Liver (tissue), 9 donors: ENCODE results near the gene TMEM53. TPM values are rescaled to one million over a fixed set of nuclear protein-coding genes. Genes with fewer than 3 reads are reported as not detected.
A peak's percentile ranks its signal among the peaks of the same experiment; 100 is the strongest.

Experiments used
- DNase-seq: peaks from one replicate; pipeline ENCODE4 v3.0.0-alpha.2; 2017; ENCODE audit warnings: low spot score
- H3K27ac ChIP-seq, 2 donors: one replicate each; pipeline ENCODE4 v1.7.0; 2013; ENCODE audit warnings: inconsistent platforms in 2 of 2, low read length in 2 of 2, control low read depth in 1 of 2, low read depth in 1 of 2, mild to moderate bottlenecking in 1 of 2
- H3K27me3 ChIP-seq, 4 donors: one replicate each; pipeline versions ENCODE4 v1.6.1 to v1.7.0; 2013; ENCODE audit warnings: low read length in 3 of 4, inconsistent platforms in 1 of 4, mild to moderate bottlenecking in 1 of 4, moderate library complexity in 1 of 4; ENCODE audit not compliant: control insufficient read depth in 4 of 4, insufficient read depth in 4 of 4
- H3K36me3 ChIP-seq, 4 donors: one replicate each; pipeline versions ENCODE4 v1.6.1 to v1.7.0; 2013; ENCODE audit warnings: low read length in 3 of 4, mild to moderate bottlenecking in 3 of 4, low read depth in 1 of 4, moderate library complexity in 1 of 4; ENCODE audit not compliant: control insufficient read depth in 4 of 4, insufficient read depth in 3 of 4
- H3K4me1 ChIP-seq, 4 donors: one replicate each; pipeline versions ENCODE4 v1.6.1 to v1.7.0; 2013; ENCODE audit warnings: low read length in 3 of 4, mild to moderate bottlenecking in 3 of 4, moderate library complexity in 1 of 4; ENCODE audit not compliant: control insufficient read depth in 4 of 4, insufficient read depth in 4 of 4
- H3K4me3 ChIP-seq, 3 donors: one replicate each; pipeline versions ENCODE4 v1.6.1 to v1.7.0; 2013; ENCODE audit warnings: low read length in 3 of 3, control low read depth in 1 of 3, low read depth in 1 of 3, mild to moderate bottlenecking in 1 of 3
- H3K9ac ChIP-seq, 2 donors: one replicate each; pipeline ENCODE4 v1.7.0; 2013; ENCODE audit warnings: low read length in 2 of 2, mild to moderate bottlenecking in 2 of 2, moderate library complexity in 2 of 2, control low read depth in 1 of 2, low read depth in 1 of 2
- H3K9me3 ChIP-seq, 4 donors: one replicate each; pipeline versions ENCODE4 v1.6.1 to v1.7.0; 2013; ENCODE audit warnings: low read length in 3 of 4; ENCODE audit not compliant: control insufficient read depth in 4 of 4
- EGR1 ChIP-seq, 2 donors: IDR thresholded peaks; 2 replicates each; pipeline ENCODE4 v1.6.1; 2016 to 2018; ENCODE audit warnings: antibody characterized with exemption in 2 of 2, low read depth in 2 of 2
- FOXA1 ChIP-seq: IDR thresholded peaks from 2 replicates; pipeline ENCODE4 v1.6.1; 2016; ENCODE audit warnings: antibody characterized with exemption
- FOXA2 ChIP-seq: IDR thresholded peaks from 2 replicates; pipeline ENCODE4 v1.6.1; 2016; ENCODE audit warnings: antibody characterized with exemption
- HNF4A ChIP-seq, 2 donors: conservative IDR thresholded peaks; 2 replicates each; pipeline ENCODE4 v1.6.1; 2016; ENCODE audit warnings: antibody characterized with exemption in 2 of 2, mild to moderate bottlenecking in 2 of 2
- HNF4G ChIP-seq: IDR thresholded peaks from 2 replicates; pipeline ENCODE4 v1.6.1; 2016; ENCODE audit warnings: antibody characterized with exemption
- JUND ChIP-seq, 2 donors: IDR thresholded peaks; 2 replicates each; pipeline ENCODE4 v1.6.1; 2016; ENCODE audit warnings: antibody characterized with exemption in 2 of 2
- NR2F2 ChIP-seq: IDR thresholded peaks from 2 replicates; pipeline ENCODE4 v1.6.1; 2016; ENCODE audit warnings: antibody characterized with exemption
- RAD21 ChIP-seq, 2 donors: IDR thresholded peaks; 2 replicates each; pipeline ENCODE4 v1.6.1; 2016; ENCODE audit warnings: antibody characterized with exemption in 2 of 2, mild to moderate bottlenecking in 2 of 2
- RXRA ChIP-seq, 2 donors: IDR thresholded peaks; 2 replicates each; pipeline ENCODE4 v1.6.1; 2017 to 2018; ENCODE audit warnings: antibody characterized with exemption in 2 of 2, mild to moderate bottlenecking in 1 of 2
- SP1 ChIP-seq: IDR thresholded peaks from 2 replicates; pipeline ENCODE4 v1.6.1; 2018; ENCODE audit warnings: antibody characterized with exemption, mild to moderate bottlenecking
- TAF1 ChIP-seq: conservative IDR thresholded peaks from 2 replicates; pipeline ENCODE4 v1.6.1; 2016; ENCODE audit warnings: antibody characterized with exemption, mild to moderate bottlenecking
- YY1 ChIP-seq: IDR thresholded peaks from 2 replicates; pipeline ENCODE4 v1.6.1; 2016; ENCODE audit warnings: antibody characterized with exemption, mild to moderate bottlenecking
- ZBTB33 ChIP-seq: IDR thresholded peaks from 2 replicates; pipeline ENCODE4 v1.6.1; 2016; ENCODE audit warnings: antibody characterized with exemption
- WGBS: extraction: QIAGEN DNeasy Blood & Tissue Kit; methylation state at CpG from one replicate; pipeline ENCODE4 v1.1.7; 2013; 5-methylcytosine and 5-hydroxymethylcytosine counted together
- polyA plus RNA-seq, 2 donors: library from polyadenylated mRNA; stranded (reverse) in 1 of 2; unstranded in 1 of 2; fragments of 200-250 nt in 1 of 2; fragments of >200 nt in 1 of 2; fragmentation: Nextera tagmentation in 1 of 2; extraction: Ambion mirVana in 1 of 2; gene quantifications; one replicate each; pipeline versions ENCODE4 v1.2.1 to v1.2.3, GENCODE V29; 2013 to 2015
- total RNA-seq, 2 donors: library from RNA; depleted of rRNA; stranded (reverse); fragments of >200 nt; gene quantifications; one replicate each; pipeline ENCODE4 v1.2.3, GENCODE V29; 2014
- TF ChIP-seq, protein P1 (sequence below): IDR thresholded peaks from 2 replicates; pipeline ENCODE4 v1.6.1; 2016; ENCODE audit warnings: antibody characterized with exemption, mild to moderate bottlenecking
- TF ChIP-seq, protein P2 (sequence below): IDR thresholded peaks from 2 replicates; pipeline ENCODE4 v1.6.1; 2016; ENCODE audit warnings: antibody characterized with exemption
- TF ChIP-seq, protein P3 (sequence below): fragments of 150-350 bp; IDR thresholded peaks from 2 replicates; pipeline ENCODE4 v1.5.1; 2017; ENCODE audit warnings: improper control_type of control experiment, low read depth, low read length; ENCODE audit not compliant: missing input control
- TF ChIP-seq, protein P4 (sequence below): IDR thresholded peaks from 2 replicates; pipeline ENCODE4 v1.6.1; 2016; ENCODE audit warnings: antibody characterized with exemption
- donor health status: healthy.
- donor health status: healthy.
- donor health status: healthy.
- donor health status: healthy.
- donor health status: healthy.

Gene TMEM53
- total and polyA plus RNA-seq, 4 donors, result 9.9 to 89.2 (median 29.4) TPM

DNA sequence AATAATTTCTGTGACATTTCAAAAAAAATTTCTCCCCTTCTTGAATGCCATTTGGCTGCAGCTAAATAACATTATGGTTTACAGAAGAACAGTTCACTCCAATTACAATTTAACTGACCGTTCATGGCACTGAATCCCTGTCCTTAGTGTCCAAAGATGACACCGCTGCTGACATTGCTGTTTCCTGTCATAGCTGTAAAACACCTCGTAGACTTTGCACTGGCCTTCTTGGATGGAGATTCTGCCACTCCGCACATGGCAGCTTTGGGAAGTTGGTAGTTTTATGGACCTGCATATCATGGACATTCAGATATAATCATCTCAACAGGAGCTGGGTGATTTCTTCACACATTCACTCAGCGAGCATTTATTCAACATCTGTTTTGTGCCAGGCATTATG lies 5.2 kb upstream of the TMEM53 start:
- peak overlapping the region; percentile 89 to 99 for H3K27ac ChIP-seq
- TF ChIP-seq JUND (IDR thresholded peaks at IDR 0.05) (peak in 1 of 2 donors; percentile 6), NR2F2 (no peak), SP1 (peak; percentile 83), FOXA1 (no peak), YY1 (peak; percentile 74), ZBTB33 (peak; percentile 35), HNF4G (peak; percentile 71), FOXA2 (no peak), HNF4A (conservative IDR thresholded peaks at IDR 0.05) (peak; percentile 91), RXRA (IDR thresholded peaks at IDR 0.05) (peak; percentile 75 to 78), RAD21 (IDR thresholded peaks at IDR 0.05) (peak in 1 of 2 donors; percentile 16), EGR1 (IDR thresholded peaks at IDR 0.05; ENCODE audit: low read depth in 2 of 2) (no peak)
- TF ChIP-seq, protein P1, sequence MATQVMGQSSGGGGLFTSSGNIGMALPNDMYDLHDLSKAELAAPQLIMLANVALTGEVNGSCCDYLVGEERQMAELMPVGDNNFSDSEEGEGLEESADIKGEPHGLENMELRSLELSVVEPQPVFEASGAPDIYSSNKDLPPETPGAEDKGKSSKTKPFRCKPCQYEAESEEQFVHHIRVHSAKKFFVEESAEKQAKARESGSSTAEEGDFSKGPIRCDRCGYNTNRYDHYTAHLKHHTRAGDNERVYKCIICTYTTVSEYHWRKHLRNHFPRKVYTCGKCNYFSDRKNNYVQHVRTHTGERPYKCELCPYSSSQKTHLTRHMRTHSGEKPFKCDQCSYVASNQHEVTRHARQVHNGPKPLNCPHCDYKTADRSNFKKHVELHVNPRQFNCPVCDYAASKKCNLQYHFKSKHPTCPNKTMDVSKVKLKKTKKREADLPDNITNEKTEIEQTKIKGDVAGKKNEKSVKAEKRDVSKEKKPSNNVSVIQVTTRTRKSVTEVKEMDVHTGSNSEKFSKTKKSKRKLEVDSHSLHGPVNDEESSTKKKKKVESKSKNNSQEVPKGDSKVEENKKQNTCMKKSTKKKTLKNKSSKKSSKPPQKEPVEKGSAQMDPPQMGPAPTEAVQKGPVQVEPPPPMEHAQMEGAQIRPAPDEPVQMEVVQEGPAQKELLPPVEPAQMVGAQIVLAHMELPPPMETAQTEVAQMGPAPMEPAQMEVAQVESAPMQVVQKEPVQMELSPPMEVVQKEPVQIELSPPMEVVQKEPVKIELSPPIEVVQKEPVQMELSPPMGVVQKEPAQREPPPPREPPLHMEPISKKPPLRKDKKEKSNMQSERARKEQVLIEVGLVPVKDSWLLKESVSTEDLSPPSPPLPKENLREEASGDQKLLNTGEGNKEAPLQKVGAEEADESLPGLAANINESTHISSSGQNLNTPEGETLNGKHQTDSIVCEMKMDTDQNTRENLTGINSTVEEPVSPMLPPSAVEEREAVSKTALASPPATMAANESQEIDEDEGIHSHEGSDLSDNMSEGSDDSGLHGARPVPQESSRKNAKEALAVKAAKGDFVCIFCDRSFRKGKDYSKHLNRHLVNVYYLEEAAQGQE, result peak; percentile 24
- TF ChIP-seq, protein P2, sequence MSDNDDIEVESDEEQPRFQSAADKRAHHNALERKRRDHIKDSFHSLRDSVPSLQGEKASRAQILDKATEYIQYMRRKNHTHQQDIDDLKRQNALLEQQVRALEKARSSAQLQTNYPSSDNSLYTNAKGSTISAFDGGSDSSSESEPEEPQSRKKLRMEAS, result peak; percentile 86
- TF ChIP-seq, protein P3, sequence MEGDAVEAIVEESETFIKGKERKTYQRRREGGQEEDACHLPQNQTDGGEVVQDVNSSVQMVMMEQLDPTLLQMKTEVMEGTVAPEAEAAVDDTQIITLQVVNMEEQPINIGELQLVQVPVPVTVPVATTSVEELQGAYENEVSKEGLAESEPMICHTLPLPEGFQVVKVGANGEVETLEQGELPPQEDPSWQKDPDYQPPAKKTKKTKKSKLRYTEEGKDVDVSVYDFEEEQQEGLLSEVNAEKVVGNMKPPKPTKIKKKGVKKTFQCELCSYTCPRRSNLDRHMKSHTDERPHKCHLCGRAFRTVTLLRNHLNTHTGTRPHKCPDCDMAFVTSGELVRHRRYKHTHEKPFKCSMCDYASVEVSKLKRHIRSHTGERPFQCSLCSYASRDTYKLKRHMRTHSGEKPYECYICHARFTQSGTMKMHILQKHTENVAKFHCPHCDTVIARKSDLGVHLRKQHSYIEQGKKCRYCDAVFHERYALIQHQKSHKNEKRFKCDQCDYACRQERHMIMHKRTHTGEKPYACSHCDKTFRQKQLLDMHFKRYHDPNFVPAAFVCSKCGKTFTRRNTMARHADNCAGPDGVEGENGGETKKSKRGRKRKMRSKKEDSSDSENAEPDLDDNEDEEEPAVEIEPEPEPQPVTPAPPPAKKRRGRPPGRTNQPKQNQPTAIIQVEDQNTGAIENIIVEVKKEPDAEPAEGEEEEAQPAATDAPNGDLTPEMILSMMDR, result no peak
- 36% methylated on average over 5 of the region's 5 CpGs for WGBS

GRCh38 chr1:44678626-44679025 lies 4.3 kb upstream of the TMEM53 start:
- peaks cover 11 to 71% (median 47%) of the 10 kb centered on the region in 4 donors for H3K4me1 ChIP-seq
- no peak for DNase-seq
- H3K4me3 ChIP-seq, result no peak overlapping the region
- peak overlapping the region; percentile 33 to 76 for H3K9ac ChIP-seq
- H3K27ac ChIP-seq, result peak overlapping the region; percentile 89 to 99
- WGBS, result 49% methylated on average over 4 of the region's 4 CpGs
- H3K36me3 ChIP-seq, result no peaks in the 10 kb centered on the region
- H3K9me3 ChIP-seq, result no peaks in the 10 kb centered on the region
- no peaks in the 10 kb centered on the region for H3K27me3 ChIP-seq
- TF ChIP-seq HNF4G, result peak; percentile 31
- TF ChIP-seq YY1, result peak; percentile 20
- no peak for TF ChIP-seq TAF1
- TF ChIP-seq RAD21 (IDR thresholded peaks at IDR 0.05), result peak in 1 of 2 donors; percentile 5
- TF ChIP-seq EGR1 (IDR thresholded peaks at IDR 0.05; ENCODE audit: low read depth in 2 of 2), result no peak
- TF ChIP-seq FOXA1, result no peak
- TF ChIP-seq NR2F2, result peak; percentile 87
- TF ChIP-seq, protein P4, sequence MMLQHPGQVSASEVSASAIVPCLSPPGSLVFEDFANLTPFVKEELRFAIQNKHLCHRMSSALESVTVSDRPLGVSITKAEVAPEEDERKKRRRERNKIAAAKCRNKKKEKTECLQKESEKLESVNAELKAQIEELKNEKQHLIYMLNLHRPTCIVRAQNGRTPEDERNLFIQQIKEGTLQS, result no peak
- no peak for TF ChIP-seq ZBTB33
- TF ChIP-seq, protein P1, result no peak
- TF ChIP-seq SP1, result peak; percentile 66
- no peak for TF ChIP-seq FOXA2

More for the DNA sequence above, 5.2 kb upstream of the TMEM53 start:
- Histone ChIP-seq H3K4me1 (peaks cover 11 to 71% (median 47%) of the 10 kb centered on the region in 4 donors), H3K9ac (peak overlapping the region in 1 of 2 donors; percentile 76), H3K36me3 (no peaks in the 10 kb centered on the region), H3K27me3 (no peaks in the 10 kb centered on the region), H3K4me3 (no peak overlapping the region), H3K9me3 (no peaks in the 10 kb centered on the region)
- no peak for DNase-seq
